Thyroid gland (tissue), 4 donors: ENCODE data around the gene EPO.

Experiments
- POLR2A ChIP-seq, 2 donors: fragments of 450-650 bp; IDR thresholded peaks; one replicate each; pipeline ENCODE4 v1.6.1; 2017; ENCODE audit warnings: antibody characterized with exemption in 2 of 2, mild to moderate bottlenecking in 2 of 2, moderate library complexity in 1 of 2
- TF ChIP-seq, protein P1 (sequence below), 6 experiments: fragments of 200-600 bp in 3 of 6; fragments of 450-650 bp in 3 of 6; sonication (generic) in 3 of 6; IDR thresholded peaks; one replicate each; pipeline ENCODE4 v1.5.1; 2016 to 2019; ENCODE audit warnings: antibody characterized with exemption in 6 of 6, mild to moderate bottlenecking in 2 of 6, inconsistent platforms in 1 of 6, moderate library complexity in 1 of 6

DNA sequence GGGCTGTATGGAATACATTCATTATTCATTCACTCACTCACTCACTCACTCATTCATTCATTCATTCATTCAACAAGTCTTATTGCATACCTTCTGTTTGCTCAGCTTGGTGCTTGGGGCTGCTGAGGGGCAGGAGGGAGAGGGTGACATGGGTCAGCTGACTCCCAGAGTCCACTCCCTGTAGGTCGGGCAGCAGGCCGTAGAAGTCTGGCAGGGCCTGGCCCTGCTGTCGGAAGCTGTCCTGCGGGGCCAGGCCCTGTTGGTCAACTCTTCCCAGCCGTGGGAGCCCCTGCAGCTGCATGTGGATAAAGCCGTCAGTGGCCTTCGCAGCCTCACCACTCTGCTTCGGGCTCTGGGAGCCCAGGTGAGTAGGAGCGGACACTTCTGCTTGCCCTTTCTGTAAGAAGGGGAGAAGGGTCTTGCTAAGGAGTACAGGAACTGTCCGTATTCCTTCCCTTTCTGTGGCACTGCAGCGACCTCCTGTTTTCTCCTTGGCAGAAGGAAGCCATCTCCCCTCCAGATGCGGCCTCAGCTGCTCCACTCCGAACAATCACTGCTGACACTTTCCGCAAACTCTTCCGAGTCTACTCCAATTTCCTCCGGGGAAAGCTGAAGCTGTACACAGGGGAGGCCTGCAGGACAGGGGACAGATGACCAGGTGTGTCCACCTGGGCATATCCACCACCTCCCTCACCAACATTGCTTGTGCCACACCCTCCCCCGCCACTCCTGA lies 2.4 kb downstream of the EPO start:
- no peak for TF ChIP-seq POLR2A (IDR thresholded peaks at IDR 0.05)
- TF ChIP-seq, protein P1, sequence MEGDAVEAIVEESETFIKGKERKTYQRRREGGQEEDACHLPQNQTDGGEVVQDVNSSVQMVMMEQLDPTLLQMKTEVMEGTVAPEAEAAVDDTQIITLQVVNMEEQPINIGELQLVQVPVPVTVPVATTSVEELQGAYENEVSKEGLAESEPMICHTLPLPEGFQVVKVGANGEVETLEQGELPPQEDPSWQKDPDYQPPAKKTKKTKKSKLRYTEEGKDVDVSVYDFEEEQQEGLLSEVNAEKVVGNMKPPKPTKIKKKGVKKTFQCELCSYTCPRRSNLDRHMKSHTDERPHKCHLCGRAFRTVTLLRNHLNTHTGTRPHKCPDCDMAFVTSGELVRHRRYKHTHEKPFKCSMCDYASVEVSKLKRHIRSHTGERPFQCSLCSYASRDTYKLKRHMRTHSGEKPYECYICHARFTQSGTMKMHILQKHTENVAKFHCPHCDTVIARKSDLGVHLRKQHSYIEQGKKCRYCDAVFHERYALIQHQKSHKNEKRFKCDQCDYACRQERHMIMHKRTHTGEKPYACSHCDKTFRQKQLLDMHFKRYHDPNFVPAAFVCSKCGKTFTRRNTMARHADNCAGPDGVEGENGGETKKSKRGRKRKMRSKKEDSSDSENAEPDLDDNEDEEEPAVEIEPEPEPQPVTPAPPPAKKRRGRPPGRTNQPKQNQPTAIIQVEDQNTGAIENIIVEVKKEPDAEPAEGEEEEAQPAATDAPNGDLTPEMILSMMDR (IDR thresholded peaks at IDR 0.05), result no peak
